LNCaP clone FGC (cell line): ENCODE measurements around the gene FNDC3B.

Source experiments
- DNase-seq: peaks from one replicate; pipeline ENCODE4 v3.0.0-alpha.2; 2011; ENCODE audit warnings: low read depth
- H3K4me3 ChIP-seq: 2 replicates; pipeline ENCODE4 v1.5.1; 2011; ENCODE audit warnings: mild to moderate bottlenecking, low read depth, low read length, control low read depth
- CTCF ChIP-seq: IDR thresholded peaks from 2 replicates; pipeline ENCODE4 v1.5.1; 2012; ENCODE audit warnings: mild to moderate bottlenecking; ENCODE audit not compliant: control insufficient read depth, insufficient read depth; ENCODE audit errors: extremely low read depth

Gene FNDC3B

GRCh38 chr3:172164620-172165362 lies 125.4 kb downstream of the FNDC3B start:
- DNase-seq = no peak
- H3K4me3 ChIP-seq = no peak overlapping the region
- TF ChIP-seq CTCF = no peak

- TF ChIP-seq CTCF = no peak
- H3K4me3 ChIP-seq = no peak overlapping the region
- DNase-seq = no peak
These were observed 126.9 kb downstream of the FNDC3B start for GRCh38 chr3:172166261-172166660.

GRCh38 chr3:172166890-172167289 lies 127.5 kb downstream of the FNDC3B start:
- no peak for DNase-seq
- TF ChIP-seq CTCF = no peak
- H3K4me3 ChIP-seq = no peak overlapping the region

- H3K4me3 ChIP-seq = no peak overlapping the region
- DNase-seq = no peak
- TF ChIP-seq CTCF = no peak
These were observed 128.7 kb downstream of the FNDC3B start for GRCh38 chr3:172167892-172168648.

GRCh38 chr3:172170073-172170709 lies 130.8 kb downstream of the FNDC3B start:
- TF ChIP-seq CTCF = no peak

GRCh38 chr3:172170841-172171240 lies 131.5 kb downstream of the FNDC3B start:
- DNase-seq = no peak
- H3K4me3 ChIP-seq = no peak overlapping the region
- no peak for TF ChIP-seq CTCF

More at GRCh38 chr3:172170073-172170709, 130.8 kb downstream of the FNDC3B start:
- DNase-seq = peak; percentile 52
- no peak overlapping the region for H3K4me3 ChIP-seq
